Transverse colon (tissue), 4 donors: Measurements from ENCODE around the gene MYO1B. TPM values are rescaled to one million over a fixed set of nuclear protein-coding genes. Genes with fewer than 3 reads are reported as not detected.

Experiments used
- DNase-seq: peaks from one replicate; pipeline ENCODE4 v3.0.0-alpha.2; 2019
- H3K27ac ChIP-seq, 4 donors: fragments of 200-600 bp; sonication (generic); 2 replicates each; pipeline ENCODE4 v1.5.1; 2016 to 2018; ENCODE audit warnings: inconsistent platforms in 4 of 4
- H3K27me3 ChIP-seq: fragments of 200-600 bp; sonication (generic); 2 replicates; pipeline ENCODE4 v1.5.1; 2017; ENCODE audit warnings: inconsistent platforms
- H3K36me3 ChIP-seq, 4 donors: fragments of 200-600 bp; sonication (generic); 2 replicates each; pipeline ENCODE4 v1.5.1; 2017 to 2019; ENCODE audit warnings: inconsistent platforms in 4 of 4
- H3K4me1 ChIP-seq, 4 donors: fragments of 200-600 bp; sonication (generic); 2 replicates each; pipeline ENCODE4 v1.5.1; 2017 to 2020; ENCODE audit warnings: inconsistent platforms in 4 of 4
- H3K4me3 ChIP-seq, 4 donors: fragments of 200-600 bp; sonication (generic); 1 replicate in 1 of 4; 2 replicates in 3 of 4; pipeline versions ENCODE4 v1.5.1 to v1.6.1; 2017 to 2019; ENCODE audit warnings: inconsistent platforms in 4 of 4
- H3K9me3 ChIP-seq, 2 donors: fragments of 200-600 bp; sonication (generic); 2 replicates each; pipeline ENCODE4 v1.5.1; 2017 to 2019; ENCODE audit warnings: inconsistent platforms in 2 of 2
- CTCF ChIP-seq, 5 experiments: fragments of 200-600 bp in 3 of 5; fragments of 450-650 bp in 2 of 5; sonication (generic) in 3 of 5; IDR thresholded peaks; 1 replicate in 2 of 5; 2 replicates in 3 of 5; pipeline ENCODE4 v1.5.1; 2016 to 2017; ENCODE audit warnings: antibody characterized with exemption in 5 of 5, inconsistent platforms in 3 of 5, mild to moderate bottlenecking in 2 of 5, moderate library complexity in 1 of 5
- EP300 ChIP-seq: sonication (generic); formaldehyde crosslinking; IDR thresholded peaks from one replicate; pipeline ENCODE4 v1.6.1; 2017; ENCODE audit warnings: antibody characterized with exemption, low read depth
- POLR2A ChIP-seq: fragments of 450-650 bp; IDR thresholded peaks from one replicate; pipeline ENCODE4 v1.6.1; 2016; ENCODE audit warnings: antibody characterized with exemption, mild to moderate bottlenecking, moderate library complexity
- POLR2AphosphoS5 ChIP-seq, 3 donors: sonication (generic); formaldehyde crosslinking; IDR thresholded peaks; one replicate each; pipeline ENCODE4 v1.6.1; 2016; ENCODE audit warnings: antibody characterized with exemption in 3 of 3
- WGBS, 2 donors: methylation state at CpG; one replicate each; pipeline ENCODE4 v1.1.5; 2018; ENCODE audit warnings: low coverage in 1 of 2; 5-methylcytosine and 5-hydroxymethylcytosine counted together
- in situ Hi-C, 4 donors: fragments of 200-750 bp; cut with MboI; loops; one replicate each; pipeline versions ENCODE4 v1.15.0 to v1.15.1; 2017; ENCODE audit warnings: low sequenced_read_pairs in 3 of 4, low pct_ligation_motif_present in 1 of 4, low pct_unique_long_range_greater_than_20kb in 1 of 4
- intact Hi-C: fragments of 100-400 bp; cut with DNase I; formaldehyde crosslinking; loops from one replicate; pipeline ENCODE4 v1.15.1; 2023; ENCODE audit warnings: low total_unique reads
- total RNA-seq, 4 donors: library from RNA; depleted of rRNA; stranded (reverse); fragments of >200 nt; gene quantifications; one replicate each; pipeline ENCODE4 v1.1.0, GENCODE V29; 2016

The MYO1B gene
- total RNA-seq, 4 donors from 2014 or later = 17.9 to 37.0 (median 35.0) TPM

DNA sequence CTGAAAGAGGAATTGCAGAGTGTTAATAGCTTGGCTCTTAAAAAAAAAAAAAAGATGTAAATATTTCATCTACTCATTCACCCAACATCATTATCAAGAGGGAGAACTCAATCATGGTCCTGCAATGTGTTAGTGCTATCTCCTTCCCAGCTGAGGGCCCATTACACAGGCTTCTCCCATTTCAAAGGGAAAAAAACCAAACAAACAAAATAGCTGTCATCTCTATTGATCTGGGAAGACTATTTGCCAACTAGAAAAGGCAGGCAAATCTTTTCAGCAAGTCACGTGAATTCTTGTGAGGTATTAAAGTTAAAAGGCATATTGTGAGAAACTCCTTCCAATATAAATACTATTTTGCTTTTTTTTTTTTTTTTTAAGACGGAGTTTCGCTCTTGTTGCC, 194.3 kb downstream of the MYO1B start:
- Histone ChIP-seq H3K27me3 (no peaks in the 10 kb centered on the region), H3K36me3 (no peaks in the 10 kb centered on the region), H3K4me1 (peaks cover 0 to 9% (median 6%) of the 10 kb centered on the region in 4 donors), H3K27ac (no peak overlapping the region), H3K9me3 (no peaks in the 10 kb centered on the region), H3K4me3 (no peak overlapping the region)
- TF ChIP-seq CTCF (IDR thresholded peaks at IDR 0.05) (no peak), POLR2A (no peak), EP300 (no peak), POLR2AphosphoS5 (IDR thresholded peaks at IDR 0.05) (no peak)
- DNase-seq = no peak
- 82 to 86% methylated on average over 3 of the region's 3 CpGs for WGBS, 2 donors
- intact Hi-C loops (no loop called here), in situ Hi-C loops (no loop called here)

DNA sequence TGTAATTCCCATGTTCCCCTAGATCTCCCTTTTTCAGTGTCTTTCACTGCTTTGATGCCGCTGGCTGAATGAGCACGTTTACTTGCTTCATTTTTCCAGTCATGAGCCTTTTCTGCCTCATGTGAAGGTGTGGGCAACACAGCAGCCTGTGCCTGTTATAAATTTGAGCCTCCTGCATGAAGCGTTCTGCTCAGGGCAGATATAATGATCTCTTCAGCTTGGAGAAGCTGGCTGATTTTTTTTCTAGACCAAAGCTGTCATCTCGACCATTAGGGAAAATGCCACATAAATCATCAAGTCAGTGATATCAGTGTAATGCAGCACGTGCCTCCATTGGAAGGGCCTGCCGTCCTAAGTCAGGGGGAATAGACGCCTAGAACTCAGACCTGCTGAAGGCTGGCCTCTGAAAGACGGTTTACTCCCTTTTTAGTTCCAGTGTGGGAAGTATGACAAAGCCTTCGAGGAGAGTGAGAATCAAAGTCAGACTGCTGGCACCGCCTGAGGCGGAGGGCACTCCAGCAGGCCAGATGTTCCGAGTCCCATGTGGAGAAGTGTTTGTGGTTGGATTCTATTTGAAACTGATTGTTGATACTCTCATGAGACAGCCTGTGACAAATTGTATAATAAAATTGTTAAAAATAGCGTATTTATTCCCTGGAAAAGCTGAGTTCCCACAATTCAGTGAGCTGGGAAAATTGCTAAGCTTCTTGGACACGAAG, 196.5 kb downstream of the MYO1B start:
- no peak overlapping the region for H3K4me3 ChIP-seq
- 48 to 58% methylated on average over 3 to 14 of the region's 14 CpGs for WGBS, 2 donors
- intact Hi-C loops = no loop called here
- in situ Hi-C loops = no loop called here
- no peaks in the 10 kb centered on the region for H3K36me3 ChIP-seq
- TF ChIP-seq EP300 (no peak), POLR2A (no peak), CTCF (IDR thresholded peaks at IDR 0.05) (no peak), POLR2AphosphoS5 (IDR thresholded peaks at IDR 0.05) (no peak)
- no peaks in the 10 kb centered on the region for H3K27me3 ChIP-seq
- H3K4me1 ChIP-seq = peaks cover 0 to 4% (median 2%) of the 10 kb centered on the region in 4 donors
- H3K27ac ChIP-seq = no peak overlapping the region
- no peaks in the 10 kb centered on the region for H3K9me3 ChIP-seq
- no peak for DNase-seq

GRCh38 chr2:191443446-191443845, 198.2 kb downstream of the MYO1B start:
- no peaks in the 10 kb centered on the region for H3K4me1 ChIP-seq
- intact Hi-C loops (no loop called here), in situ Hi-C loops (no loop called here)
- H3K27ac ChIP-seq = no peak overlapping the region
- WGBS, 2 donors = 64 to 69% methylated on average over 3 of the region's 3 CpGs
- H3K9me3 ChIP-seq = no peaks in the 10 kb centered on the region
- DNase-seq = no peak
- H3K4me3 ChIP-seq = no peak overlapping the region
- no peaks in the 10 kb centered on the region for H3K36me3 ChIP-seq
- no peaks in the 10 kb centered on the region for H3K27me3 ChIP-seq
- no peak for TF ChIP-seq CTCF (IDR thresholded peaks at IDR 0.05)

- H3K9me3 ChIP-seq = no peaks in the 10 kb centered on the region
- intact Hi-C loops = no loop called here
- TF ChIP-seq EP300 (no peak), POLR2A (no peak), CTCF (IDR thresholded peaks at IDR 0.05) (no peak), POLR2AphosphoS5 (IDR thresholded peaks at IDR 0.05) (no peak)
- no peaks in the 10 kb centered on the region for H3K36me3 ChIP-seq
- WGBS, 2 donors = 35 to 49% methylated on average over 2 of the region's 2 CpGs
- in situ Hi-C loops = no loop called here
- H3K27ac ChIP-seq = no peak overlapping the region
- H3K4me1 ChIP-seq = no peaks in the 10 kb centered on the region
- DNase-seq = no peak
- no peak overlapping the region for H3K4me3 ChIP-seq
- H3K27me3 ChIP-seq = no peaks in the 10 kb centered on the region
These were observed 201.7 kb downstream of the MYO1B start for GRCh38 chr2:191446910-191447309.
